ENCODE measurements around the gene RAD9A. TPM values are rescaled to one million over a fixed set of nuclear protein-coding genes. Genes with fewer than 3 reads are reported as not detected.
"Not testable (repeated sequence)": the region's sequence is repeated elsewhere in the genome, so short reads cannot be mapped to it uniquely, and the experiment has no call there.

The RAD9A gene
- total RNA-seq, 2 donors from 2014 or later = 6.2 to 6.5 TPM

DNA sequence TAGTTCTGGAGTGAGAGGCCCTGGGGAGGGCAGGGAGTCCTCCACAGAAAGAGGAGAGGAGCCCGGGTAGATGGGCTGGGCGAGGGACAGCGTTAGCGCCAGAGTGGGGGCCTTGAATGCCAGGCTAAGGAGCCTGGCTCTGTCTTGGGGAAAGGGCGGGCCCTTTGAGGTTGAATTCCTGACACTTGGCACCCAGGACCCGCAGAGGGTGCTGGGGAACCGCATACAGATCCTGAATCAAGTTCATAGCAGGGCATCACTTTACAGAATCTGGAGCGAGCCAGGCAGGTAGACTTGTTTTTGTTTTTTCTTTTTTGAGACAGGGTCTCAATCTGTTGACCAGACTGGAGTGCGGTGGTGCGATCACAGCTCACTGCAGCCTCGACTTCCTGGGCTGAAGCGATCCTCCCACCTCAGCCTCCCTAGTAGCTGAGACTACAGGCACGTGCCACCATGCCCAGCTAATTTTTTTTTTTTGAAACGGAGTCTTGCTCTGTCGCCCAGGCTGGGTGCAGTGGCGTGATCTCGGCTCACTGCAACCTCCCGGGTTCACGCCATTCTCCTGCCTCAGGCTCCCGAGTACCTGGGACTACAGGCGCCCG is 29.7 kb downstream of the RAD9A start:
- Histone ChIP-seq H3K27ac (peak overlapping the region; percentile 87 to 90), H3K27me3 (no peaks in the 10 kb centered on the region), H3K9me3 (no peaks in the 10 kb centered on the region)

DNA sequence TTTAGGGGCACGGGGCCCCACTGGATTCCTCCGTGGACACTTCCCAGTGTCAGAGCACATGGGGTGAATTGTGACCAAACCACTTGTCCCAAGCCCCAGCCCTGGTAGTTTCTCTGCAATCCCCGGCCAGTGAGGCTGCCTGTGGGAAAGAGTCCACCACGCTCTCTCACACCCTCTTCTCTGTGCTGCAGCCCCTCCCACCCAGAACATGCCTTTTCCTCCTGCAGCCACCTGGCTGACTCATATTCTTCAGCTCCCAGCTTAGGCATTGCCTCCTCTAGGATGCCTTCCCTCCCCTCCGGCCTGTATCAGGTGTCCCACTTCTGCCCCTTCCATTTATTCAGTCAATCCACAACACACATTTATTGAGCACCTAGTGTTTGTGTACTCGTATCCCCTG is 31.1 kb downstream of the RAD9A start:
- TF ChIP-seq, protein P1, sequence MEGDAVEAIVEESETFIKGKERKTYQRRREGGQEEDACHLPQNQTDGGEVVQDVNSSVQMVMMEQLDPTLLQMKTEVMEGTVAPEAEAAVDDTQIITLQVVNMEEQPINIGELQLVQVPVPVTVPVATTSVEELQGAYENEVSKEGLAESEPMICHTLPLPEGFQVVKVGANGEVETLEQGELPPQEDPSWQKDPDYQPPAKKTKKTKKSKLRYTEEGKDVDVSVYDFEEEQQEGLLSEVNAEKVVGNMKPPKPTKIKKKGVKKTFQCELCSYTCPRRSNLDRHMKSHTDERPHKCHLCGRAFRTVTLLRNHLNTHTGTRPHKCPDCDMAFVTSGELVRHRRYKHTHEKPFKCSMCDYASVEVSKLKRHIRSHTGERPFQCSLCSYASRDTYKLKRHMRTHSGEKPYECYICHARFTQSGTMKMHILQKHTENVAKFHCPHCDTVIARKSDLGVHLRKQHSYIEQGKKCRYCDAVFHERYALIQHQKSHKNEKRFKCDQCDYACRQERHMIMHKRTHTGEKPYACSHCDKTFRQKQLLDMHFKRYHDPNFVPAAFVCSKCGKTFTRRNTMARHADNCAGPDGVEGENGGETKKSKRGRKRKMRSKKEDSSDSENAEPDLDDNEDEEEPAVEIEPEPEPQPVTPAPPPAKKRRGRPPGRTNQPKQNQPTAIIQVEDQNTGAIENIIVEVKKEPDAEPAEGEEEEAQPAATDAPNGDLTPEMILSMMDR (IDR thresholded peaks at IDR 0.05) = no peak
- Histone ChIP-seq H3K36me3 (no peaks in the 10 kb centered on the region), H3K27me3 (no peaks in the 10 kb centered on the region), H3K27ac (no peak overlapping the region), H3K4me1 (peaks cover 0 to 37% of the 10 kb centered on the region in 2 donors), H3K9me3 (no peaks in the 10 kb centered on the region), H3K4me3 (no peak overlapping the region)
- no peak for DNase-seq (ENCODE audit: low spot score)

More for the DNA sequence above, 29.7 kb downstream of the RAD9A start:
- TF ChIP-seq, protein P1 (IDR thresholded peaks at IDR 0.05) = no peak
- H3K36me3 ChIP-seq = no peaks in the 10 kb centered on the region
- peaks cover 0 to 45% of the 10 kb centered on the region in 2 donors for H3K4me1 ChIP-seq
- H3K4me3 ChIP-seq = peak overlapping the region in 1 of 2 donors; percentile 63
- no peak for DNase-seq (ENCODE audit: low spot score)

DNA sequence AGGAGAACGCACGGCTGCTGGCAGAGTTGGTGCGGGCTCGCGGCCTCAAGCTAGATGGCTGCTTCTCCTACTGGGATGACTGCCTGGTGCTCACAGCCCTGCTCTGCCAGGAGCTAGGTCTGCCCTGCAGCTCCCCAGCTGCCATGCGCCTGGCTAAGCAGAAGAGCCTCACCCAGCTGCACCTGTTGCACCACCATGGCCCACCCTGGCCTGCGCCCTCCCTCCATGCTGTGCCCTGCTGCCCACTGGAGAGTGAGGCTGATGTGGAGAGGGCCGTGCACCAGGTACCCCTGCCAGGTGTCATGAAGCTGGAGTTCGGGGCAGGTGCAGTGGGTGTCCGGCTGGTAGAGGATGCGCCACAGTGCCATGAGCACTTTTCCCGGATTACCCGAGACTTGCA is 31.7 kb downstream of the RAD9A start:
- Histone ChIP-seq H3K36me3 (no peaks in the 10 kb centered on the region), H3K4me1 (peaks cover 0 to 32% of the 10 kb centered on the region in 2 donors), H3K9me3 (no peaks in the 10 kb centered on the region), H3K27me3 (no peaks in the 10 kb centered on the region), H3K27ac (no peak overlapping the region), H3K4me3 (no peak overlapping the region)
- no peak for DNase-seq (ENCODE audit: low spot score)
- TF ChIP-seq, protein P1 (IDR thresholded peaks at IDR 0.05) = no peak

DNA sequence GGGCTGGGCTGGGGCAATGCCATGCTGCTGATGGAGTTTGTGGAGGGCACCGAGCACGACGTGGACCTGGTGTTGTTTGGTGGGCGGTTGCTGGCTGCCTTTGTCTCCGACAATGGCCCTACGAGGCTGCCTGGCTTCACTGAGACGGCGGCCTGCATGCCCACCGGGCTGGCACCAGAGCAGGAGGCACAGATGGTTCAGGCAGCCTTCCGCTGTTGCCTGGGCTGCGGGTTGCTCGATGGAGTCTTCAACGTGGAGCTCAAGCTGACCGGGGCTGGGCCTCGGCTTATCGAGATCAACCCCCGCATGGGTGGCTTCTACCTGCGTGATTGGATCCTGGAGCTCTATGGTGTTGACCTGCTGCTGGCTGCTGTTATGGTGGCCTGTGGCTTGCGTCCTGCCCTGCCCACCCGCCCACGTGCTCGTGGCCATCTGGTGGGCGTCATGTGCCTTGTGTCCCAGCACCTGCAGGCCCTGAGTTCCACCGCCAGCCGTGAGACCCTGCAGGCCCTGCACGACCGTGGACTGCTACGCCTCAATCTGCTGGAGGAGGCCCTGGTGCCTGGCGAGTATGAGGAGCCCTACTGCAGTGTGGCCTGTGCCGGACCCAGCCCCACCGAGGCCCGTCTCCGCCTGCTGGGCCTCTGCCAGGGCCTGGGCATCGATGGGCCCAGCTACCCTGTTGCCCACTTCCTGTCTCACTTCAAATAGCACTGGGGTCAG is 32.3 kb downstream of the RAD9A start:
- peaks cover 0 to 30% of the 10 kb centered on the region in 2 donors for H3K4me1 ChIP-seq
- no peak for DNase-seq (ENCODE audit: low spot score)
- H3K27me3 ChIP-seq = no peaks in the 10 kb centered on the region
- no peaks in the 10 kb centered on the region for H3K9me3 ChIP-seq
- no peaks in the 10 kb centered on the region for H3K36me3 ChIP-seq
- H3K4me3 ChIP-seq = no peak overlapping the region
- H3K27ac ChIP-seq = no peak overlapping the region
- TF ChIP-seq, protein P1 (IDR thresholded peaks at IDR 0.05) = no peak

DNA sequence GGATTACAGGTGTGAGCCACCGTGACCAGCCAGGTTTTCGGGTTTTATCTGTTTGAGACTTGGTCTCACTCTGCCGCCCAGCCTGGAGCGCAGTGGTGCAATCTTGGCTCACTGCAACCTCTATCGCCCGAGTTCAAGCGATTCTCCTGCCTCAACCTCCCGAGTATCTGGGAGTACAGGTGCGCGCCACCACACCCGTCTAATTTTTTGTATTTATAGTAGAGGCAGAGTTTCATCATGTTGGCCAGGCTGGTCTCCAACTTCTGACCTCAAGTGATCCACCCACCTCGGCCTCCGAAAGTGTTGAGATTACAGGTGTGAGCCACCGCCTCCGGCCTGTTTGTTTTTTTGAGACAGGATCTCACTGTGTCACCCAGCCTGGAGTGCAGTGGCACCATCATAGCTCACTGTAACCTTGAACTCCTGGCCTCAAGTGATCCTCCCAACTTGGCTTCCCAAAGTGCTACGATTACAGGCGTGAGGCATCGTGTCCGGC is 35.6 kb downstream of the RAD9A start:
- H3K9me3 ChIP-seq = not testable (repeated sequence)
- peak overlapping the region; percentile 78 to 98 for H3K4me3 ChIP-seq

More for the DNA sequence above, 35.6 kb downstream of the RAD9A start:
- DNase-seq (ENCODE audit: low spot score); H3K27me3 ChIP-seq: not testable (repeated sequence)
- H3K4me1 ChIP-seq = peaks cover 0 to 25% of the 10 kb centered on the region in 2 donors
- H3K36me3 ChIP-seq = peaks cover 19% of the 10 kb centered on the region
- H3K27ac ChIP-seq = peak overlapping the region; percentile 90

All from right atrium auricular region (tissue), 2 donors.